ENCODE data around the gene SEMG1.

Gene SEMG1

GRCh38 chr20:45235995-45236394 lies 29.2 kb downstream of the SEMG1 start:
- H2AFZ ChIP-seq (ENCODE audit: low read depth, low read length): no peak overlapping the region
- H4K20me1 ChIP-seq (ENCODE audit: insufficient read depth, low read length): no peaks in the 10 kb centered on the region

GRCh38 chr20:45238139-45238538 lies 31.3 kb downstream of the SEMG1 start:
- Histone ChIP-seq H3K9ac (ENCODE audit: low read depth, low read length) (no peak overlapping the region), H3K4me1 (ENCODE audit: insufficient read depth, low read length) (no peaks in the 10 kb centered on the region), H3K4me3 (ENCODE audit: low read depth in 1 of 2, low read length in 2 of 2) (no peak overlapping the region), H3K4me2 (ENCODE audit: insufficient read depth, low read length) (no peak overlapping the region), H3K27me3 (ENCODE audit: insufficient read depth, low read length, poor library complexity) (peaks cover 14% of the 10 kb centered on the region), H3K79me2 (ENCODE audit: insufficient read depth, low read length) (no peaks in the 10 kb centered on the region), H3K36me3 (ENCODE audit: insufficient read depth, low read length) (no peaks in the 10 kb centered on the region), H4K20me1 (ENCODE audit: insufficient read depth, low read length) (no peaks in the 10 kb centered on the region), H2AFZ (ENCODE audit: low read depth, low read length) (no peak overlapping the region), H3K27ac (ENCODE audit: low read length) (no peak overlapping the region), H3K9me3 (ENCODE audit: insufficient read depth, low read length, severe bottlenecking) (no peaks in the 10 kb centered on the region)
- no peak for DNase-seq
- TF ChIP-seq CTCF (IDR thresholded peaks at IDR 0.05; ENCODE audit: borderline replicate concordance, extremely low read depth, low read length, poor library complexity, severe bottlenecking) (no peak), EZH2 (IDR thresholded peaks at IDR 0.05; ENCODE audit: borderline replicate concordance, low read depth, low read length, severe bottlenecking) (no peak)
- ATAC-seq (ENCODE audit: insufficient read depth, low read depth): no peak

More at GRCh38 chr20:45235995-45236394, 29.2 kb downstream of the SEMG1 start:
- Histone ChIP-seq H3K79me2 (ENCODE audit: insufficient read depth, low read length) (no peaks in the 10 kb centered on the region), H3K4me2 (ENCODE audit: insufficient read depth, low read length) (no peak overlapping the region), H3K27ac (ENCODE audit: low read length) (no peak overlapping the region), H3K27me3 (ENCODE audit: insufficient read depth, low read length, poor library complexity) (peaks cover 21% of the 10 kb centered on the region), H3K9me3 (ENCODE audit: insufficient read depth, low read length, severe bottlenecking) (no peaks in the 10 kb centered on the region), H3K9ac (ENCODE audit: low read depth, low read length) (no peak overlapping the region), H3K4me1 (ENCODE audit: insufficient read depth, low read length) (no peaks in the 10 kb centered on the region), H3K36me3 (ENCODE audit: insufficient read depth, low read length) (no peaks in the 10 kb centered on the region), H3K4me3 (ENCODE audit: low read depth in 1 of 2, low read length in 2 of 2) (no peak overlapping the region)
- TF ChIP-seq EZH2 (IDR thresholded peaks at IDR 0.05; ENCODE audit: borderline replicate concordance, low read depth, low read length, severe bottlenecking): no peak
- TF ChIP-seq CTCF (IDR thresholded peaks at IDR 0.05; ENCODE audit: borderline replicate concordance, extremely low read depth, low read length, poor library complexity, severe bottlenecking): peak; percentile 64
- DNase-seq (no peak), ATAC-seq (ENCODE audit: insufficient read depth, low read depth) (no peak)

GRCh38 chr20:45246109-45246508 lies 39.3 kb downstream of the SEMG1 start:
- Histone ChIP-seq H2AFZ (ENCODE audit: low read depth, low read length) (no peak overlapping the region), H3K4me2 (ENCODE audit: insufficient read depth, low read length) (no peak overlapping the region), H3K36me3 (ENCODE audit: insufficient read depth, low read length) (no peaks in the 10 kb centered on the region), H3K4me1 (ENCODE audit: insufficient read depth, low read length) (no peaks in the 10 kb centered on the region), H3K9me3 (ENCODE audit: insufficient read depth, low read length, severe bottlenecking) (no peaks in the 10 kb centered on the region), H3K27ac (ENCODE audit: low read length) (no peak overlapping the region), H4K20me1 (ENCODE audit: insufficient read depth, low read length) (no peaks in the 10 kb centered on the region), H3K79me2 (ENCODE audit: insufficient read depth, low read length) (no peaks in the 10 kb centered on the region), H3K9ac (ENCODE audit: low read depth, low read length) (no peak overlapping the region), H3K27me3 (ENCODE audit: insufficient read depth, low read length, poor library complexity) (peaks cover 35% of the 10 kb centered on the region), H3K4me3 (ENCODE audit: low read depth in 1 of 2, low read length in 2 of 2) (no peak overlapping the region)
- TF ChIP-seq EZH2 (IDR thresholded peaks at IDR 0.05; ENCODE audit: borderline replicate concordance, low read depth, low read length, severe bottlenecking): peak; percentile 38
- TF ChIP-seq CTCF (IDR thresholded peaks at IDR 0.05; ENCODE audit: borderline replicate concordance, extremely low read depth, low read length, poor library complexity, severe bottlenecking): no peak
- ATAC-seq (ENCODE audit: insufficient read depth, low read depth): no peak
- DNase-seq: no peak

- Histone ChIP-seq H3K27ac (ENCODE audit: low read length) (no peak overlapping the region), H3K4me3 (ENCODE audit: low read depth in 1 of 2, low read length in 2 of 2) (no peak overlapping the region), H3K9me3 (ENCODE audit: insufficient read depth, low read length, severe bottlenecking) (no peaks in the 10 kb centered on the region), H3K27me3 (ENCODE audit: insufficient read depth, low read length, poor library complexity) (peaks cover 49% of the 10 kb centered on the region), H3K79me2 (ENCODE audit: insufficient read depth, low read length) (no peaks in the 10 kb centered on the region), H3K9ac (ENCODE audit: low read depth, low read length) (no peak overlapping the region), H3K4me2 (ENCODE audit: insufficient read depth, low read length) (no peak overlapping the region), H3K4me1 (ENCODE audit: insufficient read depth, low read length) (no peaks in the 10 kb centered on the region), H3K36me3 (ENCODE audit: insufficient read depth, low read length) (no peaks in the 10 kb centered on the region), H2AFZ (ENCODE audit: low read depth, low read length) (no peak overlapping the region), H4K20me1 (ENCODE audit: insufficient read depth, low read length) (no peaks in the 10 kb centered on the region)
- ATAC-seq (ENCODE audit: insufficient read depth, low read depth) (no peak), DNase-seq (no peak)
- no peak for TF ChIP-seq CTCF (IDR thresholded peaks at IDR 0.05; ENCODE audit: borderline replicate concordance, extremely low read depth, low read length, poor library complexity, severe bottlenecking)
- TF ChIP-seq EZH2 (IDR thresholded peaks at IDR 0.05; ENCODE audit: borderline replicate concordance, low read depth, low read length, severe bottlenecking): no peak
Observed at GRCh38 chr20:45247865-45248264, 41.0 kb downstream of the SEMG1 start.

Data from DND-41 (cell line).